Measurements from ENCODE around the gene RNF150.

DNA sequence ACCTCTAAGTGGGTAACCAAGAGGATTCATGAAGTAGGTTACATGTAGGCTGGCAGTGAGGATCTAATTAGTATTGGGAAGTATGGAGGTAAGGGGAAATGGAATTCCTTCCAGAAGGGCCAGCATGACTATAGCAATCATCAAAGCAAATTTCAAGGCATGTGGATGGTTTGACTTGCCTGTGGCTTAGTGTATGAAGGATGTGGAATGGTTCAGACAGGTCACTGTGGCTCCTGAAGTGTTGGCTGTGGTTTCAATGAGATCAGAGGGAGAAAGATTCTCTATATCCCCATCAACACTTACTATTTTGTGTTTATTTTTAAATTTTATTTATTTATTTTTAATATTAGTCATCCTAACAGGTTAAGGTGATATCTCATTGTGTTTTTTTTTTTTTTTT, 255.5 kb downstream of the RNF150 start:
- no peak for TF ChIP-seq POLR2A (IDR thresholded peaks at IDR 0.05)
- TF ChIP-seq, protein P1, sequence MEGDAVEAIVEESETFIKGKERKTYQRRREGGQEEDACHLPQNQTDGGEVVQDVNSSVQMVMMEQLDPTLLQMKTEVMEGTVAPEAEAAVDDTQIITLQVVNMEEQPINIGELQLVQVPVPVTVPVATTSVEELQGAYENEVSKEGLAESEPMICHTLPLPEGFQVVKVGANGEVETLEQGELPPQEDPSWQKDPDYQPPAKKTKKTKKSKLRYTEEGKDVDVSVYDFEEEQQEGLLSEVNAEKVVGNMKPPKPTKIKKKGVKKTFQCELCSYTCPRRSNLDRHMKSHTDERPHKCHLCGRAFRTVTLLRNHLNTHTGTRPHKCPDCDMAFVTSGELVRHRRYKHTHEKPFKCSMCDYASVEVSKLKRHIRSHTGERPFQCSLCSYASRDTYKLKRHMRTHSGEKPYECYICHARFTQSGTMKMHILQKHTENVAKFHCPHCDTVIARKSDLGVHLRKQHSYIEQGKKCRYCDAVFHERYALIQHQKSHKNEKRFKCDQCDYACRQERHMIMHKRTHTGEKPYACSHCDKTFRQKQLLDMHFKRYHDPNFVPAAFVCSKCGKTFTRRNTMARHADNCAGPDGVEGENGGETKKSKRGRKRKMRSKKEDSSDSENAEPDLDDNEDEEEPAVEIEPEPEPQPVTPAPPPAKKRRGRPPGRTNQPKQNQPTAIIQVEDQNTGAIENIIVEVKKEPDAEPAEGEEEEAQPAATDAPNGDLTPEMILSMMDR (IDR thresholded peaks at IDR 0.05): no peak
